ENCODE measurements around the gene NR2F2. TPM values are rescaled to one million over a fixed set of nuclear protein-coding genes. Genes with fewer than 3 reads are reported as not detected.

The NR2F2 gene
- total and polyA plus RNA-seq, 7 donors: 12.6 to 47.9 (median 24.0) TPM

- Histone ChIP-seq H3K4me1 (peaks cover 0 to 62% (median 53%) of the 10 kb centered on the region in 4 donors), H3K27me3 (no peaks in the 10 kb centered on the region), H3K36me3 (no peaks in the 10 kb centered on the region), H3K4me3 (peak overlapping the region in 3 of 4 donors; percentile 5 to 89 (median 84)), H3K27ac (peak overlapping the region; percentile 92 to 97 (median 94)), H3K9me3 (no peaks in the 10 kb centered on the region)
- intact Hi-C loops (cut with DNase I): no loop called here
- DNase-seq: no peak
- 38 to 70% methylated on average over 47 of the region's 47 CpGs for WGBS, 2 donors
- TF ChIP-seq POLR2AphosphoS5 (IDR thresholded peaks at IDR 0.05) (no peak), POLR2A (IDR thresholded peaks at IDR 0.05) (no peak), EP300 (IDR thresholded peaks at IDR 0.05) (no peak)
- TF ChIP-seq, protein P1, sequence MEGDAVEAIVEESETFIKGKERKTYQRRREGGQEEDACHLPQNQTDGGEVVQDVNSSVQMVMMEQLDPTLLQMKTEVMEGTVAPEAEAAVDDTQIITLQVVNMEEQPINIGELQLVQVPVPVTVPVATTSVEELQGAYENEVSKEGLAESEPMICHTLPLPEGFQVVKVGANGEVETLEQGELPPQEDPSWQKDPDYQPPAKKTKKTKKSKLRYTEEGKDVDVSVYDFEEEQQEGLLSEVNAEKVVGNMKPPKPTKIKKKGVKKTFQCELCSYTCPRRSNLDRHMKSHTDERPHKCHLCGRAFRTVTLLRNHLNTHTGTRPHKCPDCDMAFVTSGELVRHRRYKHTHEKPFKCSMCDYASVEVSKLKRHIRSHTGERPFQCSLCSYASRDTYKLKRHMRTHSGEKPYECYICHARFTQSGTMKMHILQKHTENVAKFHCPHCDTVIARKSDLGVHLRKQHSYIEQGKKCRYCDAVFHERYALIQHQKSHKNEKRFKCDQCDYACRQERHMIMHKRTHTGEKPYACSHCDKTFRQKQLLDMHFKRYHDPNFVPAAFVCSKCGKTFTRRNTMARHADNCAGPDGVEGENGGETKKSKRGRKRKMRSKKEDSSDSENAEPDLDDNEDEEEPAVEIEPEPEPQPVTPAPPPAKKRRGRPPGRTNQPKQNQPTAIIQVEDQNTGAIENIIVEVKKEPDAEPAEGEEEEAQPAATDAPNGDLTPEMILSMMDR (IDR thresholded peaks at IDR 0.05): no peak
Measured at GRCh38 chr15:96343113-96344059, 12.9 kb downstream of the NR2F2 start.

DNA sequence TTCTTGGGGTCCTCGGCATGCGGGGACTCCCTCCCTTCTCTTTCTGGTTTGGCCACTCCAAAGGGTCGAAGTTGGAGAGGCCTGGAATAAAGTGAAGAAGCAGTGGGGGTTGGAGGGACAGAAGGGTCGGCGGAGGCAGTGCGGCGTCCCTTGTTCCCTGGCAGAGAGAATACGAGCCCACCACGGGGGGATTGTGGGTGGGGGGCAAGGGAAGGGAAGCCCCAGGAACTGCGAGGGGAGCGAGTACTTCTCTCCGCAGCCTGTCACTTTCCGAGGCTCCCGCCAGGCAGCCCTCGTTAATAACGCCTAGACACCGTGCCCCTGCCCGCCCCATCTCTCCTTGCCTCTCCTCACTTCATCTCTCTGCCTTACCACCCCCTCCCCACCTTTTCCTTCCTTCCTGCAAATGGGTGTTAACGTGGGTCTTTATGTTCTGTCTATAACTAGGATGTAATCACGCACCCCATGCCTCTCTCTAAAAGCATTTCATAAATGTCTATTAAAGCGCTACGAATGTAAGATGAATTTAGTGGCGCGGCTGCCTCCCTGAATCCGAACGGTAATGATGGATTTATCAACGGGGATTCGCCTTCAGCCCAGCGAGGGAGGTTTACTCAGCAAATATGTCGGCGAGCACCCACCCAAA, 13.7 kb downstream of the NR2F2 start:
- H3K9me3 ChIP-seq: no peaks in the 10 kb centered on the region
- no peaks in the 10 kb centered on the region for H3K36me3 ChIP-seq
- H3K27me3 ChIP-seq: no peaks in the 10 kb centered on the region
- H3K4me3 ChIP-seq: peak overlapping the region in 2 of 4 donors; percentile 5 to 84
- intact Hi-C loops (cut with DNase I): no loop called here
- TF ChIP-seq POLR2A (IDR thresholded peaks at IDR 0.05) (no peak), EP300 (IDR thresholded peaks at IDR 0.05) (no peak), POLR2AphosphoS5 (IDR thresholded peaks at IDR 0.05) (no peak)
- TF ChIP-seq, protein P1 (IDR thresholded peaks at IDR 0.05): no peak
- peak overlapping the region; percentile 92 to 97 (median 94) for H3K27ac ChIP-seq
- 44 to 85% methylated on average over 31 of the region's 31 CpGs for WGBS, 2 donors
- H3K4me1 ChIP-seq: peaks cover 0 to 63% (median 60%) of the 10 kb centered on the region in 4 donors
- DNase-seq: no peak

- DNase-seq: peak; percentile 64
- 38 to 71% methylated on average over 22 of the region's 22 CpGs for WGBS, 2 donors
- H3K27ac ChIP-seq: peak overlapping the region; percentile 92 to 97 (median 94)
- no peaks in the 10 kb centered on the region for H3K9me3 ChIP-seq
- intact Hi-C loops (cut with DNase I): loop anchor here (5.0 kb wide), 2 partner anchors 1068 to 1083 kb away; no protein-coding TSS in a partner anchor
- H3K4me1 ChIP-seq: peaks cover 0 to 71% (median 59%) of the 10 kb centered on the region in 4 donors
- peak overlapping the region; percentile 36 to 56 (median 51) for H3K4me3 ChIP-seq
- H3K27me3 ChIP-seq: no peaks in the 10 kb centered on the region
- TF ChIP-seq POLR2AphosphoS5 (IDR thresholded peaks at IDR 0.05) (peak in 1 of 4 donors; percentile 6), POLR2A (IDR thresholded peaks at IDR 0.05) (no peak)
- H3K36me3 ChIP-seq: no peaks in the 10 kb centered on the region
Measured at GRCh38 chr15:96344706-96345559, 14.4 kb downstream of the NR2F2 start.

DNA sequence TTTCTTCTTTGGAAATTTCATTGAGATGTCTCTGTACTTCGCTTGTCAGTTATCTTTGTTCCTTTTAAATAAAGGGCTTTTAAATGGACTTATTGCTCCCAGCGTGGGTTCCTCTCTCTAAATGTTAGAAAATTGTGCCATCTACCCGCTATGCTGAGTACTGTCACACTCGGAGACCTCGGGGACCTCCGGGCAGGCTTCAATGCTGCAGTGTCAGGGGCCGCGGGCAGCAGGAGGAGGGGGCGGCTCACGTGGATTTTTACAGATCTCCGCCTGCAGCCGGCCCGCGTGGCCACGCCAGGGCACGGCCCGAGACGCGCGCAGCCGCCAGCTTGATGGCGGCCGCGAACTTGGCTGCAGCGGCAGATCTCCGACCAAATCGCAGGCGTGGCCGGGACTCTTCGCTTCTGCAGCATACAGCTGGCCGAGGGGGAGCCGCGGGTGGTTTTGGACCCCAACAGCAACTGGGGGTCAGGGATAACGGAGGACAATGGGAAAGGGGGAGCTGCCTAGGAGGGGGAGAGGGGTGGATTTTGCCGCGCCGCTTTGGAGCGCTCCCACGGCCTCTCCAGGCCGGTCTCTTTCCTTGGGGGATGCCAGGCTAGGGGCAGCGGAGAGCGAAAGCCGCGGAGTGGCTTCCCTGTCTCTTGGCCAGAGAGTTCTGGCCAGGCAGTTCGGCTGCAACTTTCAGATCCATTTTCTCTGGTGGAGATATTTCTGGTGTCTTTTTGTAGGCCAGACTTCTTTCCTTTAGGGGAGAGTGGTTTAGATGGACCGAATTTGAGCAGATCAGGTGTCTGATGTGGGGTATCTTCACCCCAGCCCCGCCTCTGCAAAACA, 15.3 kb downstream of the NR2F2 start:
- intact Hi-C loops (cut with DNase I): loop anchor here (5.0 kb wide), 2 partner anchors 1068 to 1083 kb away; no protein-coding TSS in a partner anchor
- peak; percentile 89 for DNase-seq
- Histone ChIP-seq H3K4me3 (peak overlapping the region; percentile 36 to 56 (median 51)), H3K27me3 (no peaks in the 10 kb centered on the region), H3K27ac (peak overlapping the region; percentile 92 to 97 (median 94)), H3K36me3 (no peaks in the 10 kb centered on the region), H3K9me3 (no peaks in the 10 kb centered on the region), H3K4me1 (peaks cover 0 to 75% (median 60%) of the 10 kb centered on the region in 4 donors)
- WGBS, 2 donors: 2 to 6% methylated on average over 47 of the region's 47 CpGs
- TF ChIP-seq POLR2A (IDR thresholded peaks at IDR 0.05) (no peak), POLR2AphosphoS5 (IDR thresholded peaks at IDR 0.05) (peak; percentile 15 to 67 (median 66)), EP300 (IDR thresholded peaks at IDR 0.05) (no peak)
- TF ChIP-seq, protein P1 (IDR thresholded peaks at IDR 0.05): peak; percentile 41 to 59 (median 50)
